ENCODE data around the gene PTPRN2. TPM values are rescaled to one million over a fixed set of nuclear protein-coding genes. Genes with fewer than 3 reads are reported as not detected.

PTPRN2 gene
- total RNA-seq, 4 donors from 2014 or later = 14.9 to 34.3 (median 21.3) TPM

DNA sequence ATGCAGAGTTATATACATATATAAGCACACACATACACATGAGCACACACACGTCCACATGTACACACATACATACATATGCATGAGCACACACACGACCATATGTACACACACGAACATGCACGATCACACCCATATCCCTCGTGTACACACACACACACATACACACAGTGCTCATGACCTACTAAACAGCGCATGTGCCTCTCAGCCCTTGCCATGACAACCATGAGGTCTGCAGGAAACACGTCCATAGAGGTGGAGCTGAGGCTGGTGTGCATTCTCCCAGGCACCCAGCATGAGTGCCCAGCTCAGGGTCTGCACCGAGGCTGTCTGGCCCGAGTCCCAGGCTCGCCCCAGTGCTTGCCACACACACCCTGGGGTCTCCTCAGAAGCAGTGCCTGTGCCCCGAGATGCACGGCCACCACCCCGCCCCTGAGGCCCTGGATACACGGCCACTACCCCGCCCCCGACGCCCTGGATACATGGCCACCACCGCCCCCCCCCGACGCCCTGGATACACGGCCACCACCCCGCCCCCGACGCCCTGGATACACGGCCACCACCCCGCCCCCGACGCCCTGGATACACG is 721.2 kb downstream of the PTPRN2 start:
- TF ChIP-seq, protein P1, sequence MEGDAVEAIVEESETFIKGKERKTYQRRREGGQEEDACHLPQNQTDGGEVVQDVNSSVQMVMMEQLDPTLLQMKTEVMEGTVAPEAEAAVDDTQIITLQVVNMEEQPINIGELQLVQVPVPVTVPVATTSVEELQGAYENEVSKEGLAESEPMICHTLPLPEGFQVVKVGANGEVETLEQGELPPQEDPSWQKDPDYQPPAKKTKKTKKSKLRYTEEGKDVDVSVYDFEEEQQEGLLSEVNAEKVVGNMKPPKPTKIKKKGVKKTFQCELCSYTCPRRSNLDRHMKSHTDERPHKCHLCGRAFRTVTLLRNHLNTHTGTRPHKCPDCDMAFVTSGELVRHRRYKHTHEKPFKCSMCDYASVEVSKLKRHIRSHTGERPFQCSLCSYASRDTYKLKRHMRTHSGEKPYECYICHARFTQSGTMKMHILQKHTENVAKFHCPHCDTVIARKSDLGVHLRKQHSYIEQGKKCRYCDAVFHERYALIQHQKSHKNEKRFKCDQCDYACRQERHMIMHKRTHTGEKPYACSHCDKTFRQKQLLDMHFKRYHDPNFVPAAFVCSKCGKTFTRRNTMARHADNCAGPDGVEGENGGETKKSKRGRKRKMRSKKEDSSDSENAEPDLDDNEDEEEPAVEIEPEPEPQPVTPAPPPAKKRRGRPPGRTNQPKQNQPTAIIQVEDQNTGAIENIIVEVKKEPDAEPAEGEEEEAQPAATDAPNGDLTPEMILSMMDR (IDR thresholded peaks at IDR 0.05) = no peak
- TF ChIP-seq POLR2A (IDR thresholded peaks at IDR 0.05) = no peak
- no peak for DNase-seq
- no peak overlapping the region for H3K27ac ChIP-seq
- H3K4me1 ChIP-seq = no peaks in the 10 kb centered on the region
- H3K27me3 ChIP-seq = no peaks in the 10 kb centered on the region
- no peaks in the 10 kb centered on the region for H3K9me3 ChIP-seq
- no peaks in the 10 kb centered on the region for H3K36me3 ChIP-seq
- H3K4me3 ChIP-seq = no peak overlapping the region

DNA sequence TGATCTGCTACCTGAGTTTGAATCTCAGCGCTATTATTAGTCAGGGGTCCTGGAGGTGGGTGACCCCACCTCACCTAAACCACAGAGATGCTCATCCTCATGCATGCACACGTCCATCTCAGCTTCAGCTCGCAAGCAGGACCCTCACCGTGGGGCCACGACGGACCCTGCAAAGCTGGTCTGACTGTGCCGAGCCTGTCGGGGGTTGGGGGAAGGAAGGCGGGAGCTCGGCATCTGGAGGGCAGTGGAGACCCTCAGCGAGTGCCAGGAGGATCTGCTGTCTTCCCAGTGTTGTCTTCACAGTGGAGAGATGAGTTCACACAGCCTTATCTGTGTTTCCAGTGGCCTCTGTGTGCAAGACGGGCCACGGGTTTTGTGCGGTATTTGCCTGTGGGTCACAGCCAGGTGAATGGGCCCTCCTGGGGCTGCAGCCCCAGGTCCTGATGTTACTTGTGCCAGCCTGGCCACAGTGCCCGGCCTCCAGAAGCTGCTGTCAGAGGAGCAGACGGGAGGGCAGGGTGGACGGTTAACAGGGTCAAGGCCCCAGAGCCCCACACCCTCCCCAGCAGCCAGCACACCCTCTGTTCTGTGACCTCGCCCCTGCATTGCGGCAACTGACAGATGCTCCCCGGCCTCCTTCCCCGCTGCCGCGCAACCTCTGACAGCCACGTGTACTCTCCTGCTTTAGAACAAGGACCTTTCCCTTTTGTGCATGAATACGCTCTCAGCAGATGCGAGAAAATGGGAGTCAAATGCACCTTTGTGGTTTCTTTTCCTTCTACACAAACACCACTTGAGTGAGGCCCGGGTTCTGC is 722.1 kb downstream of the PTPRN2 start:
- H3K27ac ChIP-seq = no peak overlapping the region
- no peak for TF ChIP-seq POLR2A (IDR thresholded peaks at IDR 0.05)
- TF ChIP-seq, protein P1 (IDR thresholded peaks at IDR 0.05) = no peak
- no peaks in the 10 kb centered on the region for H3K4me1 ChIP-seq
- H3K4me3 ChIP-seq = no peak overlapping the region
- no peaks in the 10 kb centered on the region for H3K27me3 ChIP-seq
- no peaks in the 10 kb centered on the region for H3K9me3 ChIP-seq
- no peak for DNase-seq
- H3K36me3 ChIP-seq = no peaks in the 10 kb centered on the region

DNA sequence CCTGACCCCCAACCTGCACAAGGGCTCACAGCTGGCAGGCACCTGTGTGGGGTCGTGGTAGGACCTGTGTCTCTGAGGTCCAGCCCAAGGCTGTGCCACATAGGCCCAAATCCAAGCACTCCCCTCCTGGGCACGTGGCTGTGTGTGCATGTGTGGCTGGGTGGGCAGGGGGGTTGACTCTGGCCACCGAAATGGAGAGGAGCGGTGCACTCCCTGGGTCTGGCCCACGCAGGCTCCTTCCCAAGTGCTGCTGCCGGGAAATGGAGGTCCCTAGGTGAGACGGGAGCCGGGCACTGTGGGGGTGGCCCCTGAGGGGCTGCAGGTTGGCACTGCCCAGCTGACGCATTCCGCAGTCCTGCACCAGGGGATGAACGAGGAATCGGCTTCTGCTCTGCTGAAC is 722.7 kb downstream of the PTPRN2 start:
- TF ChIP-seq, protein P1 (IDR thresholded peaks at IDR 0.05) = no peak
- no peak for TF ChIP-seq POLR2A (IDR thresholded peaks at IDR 0.05)
- H3K4me1 ChIP-seq = no peaks in the 10 kb centered on the region
- no peak overlapping the region for H3K27ac ChIP-seq
- H3K9me3 ChIP-seq = no peaks in the 10 kb centered on the region
- H3K27me3 ChIP-seq = no peaks in the 10 kb centered on the region
- H3K36me3 ChIP-seq = no peaks in the 10 kb centered on the region
- DNase-seq = no peak
- no peak overlapping the region for H3K4me3 ChIP-seq

DNA sequence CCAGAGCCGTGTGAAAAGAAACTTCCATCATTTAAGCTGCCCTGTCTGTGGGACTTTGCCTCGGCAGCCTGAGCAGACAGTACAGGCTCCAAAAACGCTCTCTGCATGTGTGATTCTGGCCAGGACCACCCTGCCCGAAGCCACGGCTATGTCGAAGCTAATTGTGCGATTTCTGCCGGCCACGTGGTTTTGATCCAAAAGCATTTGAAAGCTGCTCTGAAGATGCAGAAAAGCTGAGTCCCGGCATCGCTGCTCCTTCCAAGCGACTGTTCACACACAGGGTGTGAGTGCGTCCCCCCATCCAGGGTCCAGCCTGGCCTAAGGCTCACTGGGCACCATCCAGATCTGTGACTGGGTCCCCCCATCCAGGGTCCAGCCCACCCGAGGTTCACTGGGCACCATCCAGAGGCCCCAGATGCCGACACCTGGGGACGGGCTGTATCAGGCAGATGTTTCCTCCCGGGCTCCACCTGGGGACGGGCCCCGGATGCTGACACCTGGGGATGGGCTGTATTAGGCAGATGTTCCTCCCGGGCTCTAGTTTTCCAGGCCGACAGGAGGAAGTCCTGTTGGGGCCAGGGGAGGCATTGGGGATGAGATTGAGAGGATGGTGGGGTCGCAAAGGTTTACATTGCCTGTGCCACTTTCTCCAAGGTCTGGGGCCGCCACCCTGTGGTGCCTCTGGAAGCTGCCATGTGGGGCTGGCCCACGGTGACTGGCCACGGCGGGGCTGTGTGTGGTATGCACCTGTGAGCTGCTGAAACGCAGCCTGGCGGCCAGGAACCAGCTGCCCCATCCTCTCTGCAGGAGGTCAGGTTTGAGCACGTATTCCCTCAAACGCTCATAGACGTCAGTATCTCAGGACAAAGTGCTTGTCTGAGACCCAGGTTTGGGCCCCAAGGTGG is 723.5 kb downstream of the PTPRN2 start:
- H3K4me1 ChIP-seq = no peaks in the 10 kb centered on the region

DNA sequence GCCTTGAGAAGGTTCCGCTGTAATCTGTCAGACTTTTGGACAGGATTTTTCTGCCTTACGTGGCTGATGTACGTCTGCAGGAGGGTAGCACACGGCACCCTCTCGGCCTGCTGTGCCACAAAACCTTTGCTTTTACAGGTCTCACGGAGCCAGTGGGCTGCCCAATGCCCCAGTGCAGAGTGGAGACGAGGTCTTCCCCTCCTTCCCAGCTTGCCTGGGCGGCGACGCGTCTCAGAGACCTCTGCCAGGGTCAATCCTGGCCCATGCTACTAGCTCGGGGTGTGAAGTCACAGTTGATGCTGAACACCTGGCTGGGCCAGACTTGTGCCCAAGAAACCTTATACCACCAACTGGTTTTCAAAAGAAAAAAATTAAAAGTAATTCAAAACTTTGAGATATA is 724.4 kb downstream of the PTPRN2 start:
- Histone ChIP-seq H3K36me3 (no peaks in the 10 kb centered on the region), H3K27me3 (no peaks in the 10 kb centered on the region), H3K27ac (no peak overlapping the region), H3K4me3 (no peak overlapping the region), H3K4me1 (no peaks in the 10 kb centered on the region), H3K9me3 (no peaks in the 10 kb centered on the region)
- DNase-seq = no peak
- TF ChIP-seq, protein P1 (IDR thresholded peaks at IDR 0.05) = no peak
- no peak for TF ChIP-seq POLR2A (IDR thresholded peaks at IDR 0.05)

More for the DNA sequence above, 723.5 kb downstream of the PTPRN2 start:
- H3K4me3 ChIP-seq = no peak overlapping the region
- H3K36me3 ChIP-seq = no peaks in the 10 kb centered on the region
- H3K9me3 ChIP-seq = no peaks in the 10 kb centered on the region
- TF ChIP-seq, protein P1 (IDR thresholded peaks at IDR 0.05) = no peak
- H3K27ac ChIP-seq = no peak overlapping the region
- DNase-seq = no peak
- H3K27me3 ChIP-seq = no peaks in the 10 kb centered on the region
